ENCODE results near the gene RBMS2.

- TF ChIP-seq POLR2A (IDR thresholded peaks at IDR 0.05), result no peak
- no peak for TF ChIP-seq CTCF (IDR thresholded peaks at IDR 0.05)
- no peak for TF ChIP-seq POLR2AphosphoS5 (IDR thresholded peaks at IDR 0.05)
- no peak for TF ChIP-seq EP300 (IDR thresholded peaks at IDR 0.05)
Measured at GRCh38 chr12:56529656-56530055, 8.0 kb downstream of the RBMS2 start.
